Calu3 (cell line): ENCODE results near the gene TMEM39A. TPM values are rescaled to one million over a fixed set of nuclear protein-coding genes. Genes with fewer than 3 reads are reported as not detected.

Experiments used
- BruUV-seq: library from RNA; stranded (reverse); fragments of 400-500 nt; replicated peaks from 2 replicates; lab custom pipeline; 2021; lab: Mats Ljungman, UMichigan
- CTCF ChIA-PET: fragments of 300-600 bp; sonication (Branson Sonifier 250); formaldehyde crosslinking; loops from one replicate; lab custom pipeline; 2022; ENCODE audit warnings: antibody characterized with exemption; lab: Charles Lee
- DNase-seq: peaks from one replicate; pipeline ENCODE4 v3.0.0; 2022
- H3K27ac Mint-ChIP-seq: one replicate; pipeline ENCODE4 v1.8.0; 2022; ENCODE audit warnings: mixed read lengths; ENCODE audit not compliant: unreplicated experiment
- H3K27me3 Mint-ChIP-seq: one replicate; pipeline ENCODE4 v1.8.0; 2022; ENCODE audit warnings: mixed read lengths; ENCODE audit not compliant: unreplicated experiment
- H3K36me3 Mint-ChIP-seq: one replicate; pipeline ENCODE4 v1.8.0; 2022; ENCODE audit warnings: mild to moderate bottlenecking, moderate library complexity, mixed read lengths; ENCODE audit not compliant: insufficient read depth, unreplicated experiment
- H3K4me1 Mint-ChIP-seq: one replicate; pipeline ENCODE4 v1.8.0; 2022; ENCODE audit warnings: mild to moderate bottlenecking, low read depth, mixed read lengths; ENCODE audit not compliant: unreplicated experiment
- H3K4me3 Mint-ChIP-seq: one replicate; pipeline ENCODE4 v1.8.0; 2022; ENCODE audit warnings: mild to moderate bottlenecking, low read depth, moderate library complexity, mixed read lengths; ENCODE audit not compliant: unreplicated experiment
- H3K9me3 Mint-ChIP-seq: one replicate; pipeline ENCODE4 v1.8.0; 2022; ENCODE audit warnings: low read depth, mixed read lengths; ENCODE audit not compliant: unreplicated experiment
- intact Hi-C: fragments of 100-400 bp; cut with micrococcal nuclease; formaldehyde crosslinking; loops from one replicate; pipeline ENCODE4 v1.10.0; 2022; ENCODE audit not compliant: unreplicated experiment
- total RNA-seq: library from RNA; stranded (reverse); gene quantifications from 2 replicates; pipeline ENCODE4 v1.2.3, GENCODE V29; 2022
- TF ChIP-seq, protein P1 (sequence below): fragments of 200-600 bp; IDR thresholded peaks from one replicate; pipeline ENCODE4 v1.8.0; 2022; ENCODE audit warnings: antibody characterized with exemption; ENCODE audit not compliant: unreplicated experiment

Gene TMEM39A
- total RNA-seq, 1 experiment from 2014 or later: 54.3 TPM

DNA sequence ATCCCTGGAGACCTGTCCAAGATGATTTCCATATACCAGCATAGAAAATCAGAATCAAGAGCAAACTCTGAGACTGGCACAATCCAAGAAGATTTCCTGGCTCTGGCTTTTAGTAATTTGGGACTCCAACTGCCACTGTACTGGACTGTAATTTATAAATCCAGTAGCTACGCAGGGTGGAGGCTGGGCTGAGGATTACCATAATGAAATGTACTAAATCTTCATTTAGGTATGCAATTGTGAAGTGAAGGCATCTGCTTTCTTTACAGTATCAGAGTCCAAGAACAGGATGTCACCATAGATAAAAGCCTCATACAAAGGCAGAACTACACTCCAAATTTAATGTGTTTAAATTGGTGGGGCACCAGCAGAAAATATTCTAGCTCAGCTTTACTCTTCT lies 46.5 kb downstream of the TMEM39A start:
- CTCF ChIA-PET: no interaction called here
- no peaks in the 10 kb centered on the region for H3K27me3 Mint-ChIP-seq
- no peak overlapping the region for H3K4me3 Mint-ChIP-seq
- no peaks in the 10 kb centered on the region for H3K4me1 Mint-ChIP-seq
- no peak overlapping the region for H3K27ac Mint-ChIP-seq
- no peak for DNase-seq
- no TSS peak for BruUV-seq
- no peaks in the 10 kb centered on the region for H3K9me3 Mint-ChIP-seq
- TF ChIP-seq, protein P1, sequence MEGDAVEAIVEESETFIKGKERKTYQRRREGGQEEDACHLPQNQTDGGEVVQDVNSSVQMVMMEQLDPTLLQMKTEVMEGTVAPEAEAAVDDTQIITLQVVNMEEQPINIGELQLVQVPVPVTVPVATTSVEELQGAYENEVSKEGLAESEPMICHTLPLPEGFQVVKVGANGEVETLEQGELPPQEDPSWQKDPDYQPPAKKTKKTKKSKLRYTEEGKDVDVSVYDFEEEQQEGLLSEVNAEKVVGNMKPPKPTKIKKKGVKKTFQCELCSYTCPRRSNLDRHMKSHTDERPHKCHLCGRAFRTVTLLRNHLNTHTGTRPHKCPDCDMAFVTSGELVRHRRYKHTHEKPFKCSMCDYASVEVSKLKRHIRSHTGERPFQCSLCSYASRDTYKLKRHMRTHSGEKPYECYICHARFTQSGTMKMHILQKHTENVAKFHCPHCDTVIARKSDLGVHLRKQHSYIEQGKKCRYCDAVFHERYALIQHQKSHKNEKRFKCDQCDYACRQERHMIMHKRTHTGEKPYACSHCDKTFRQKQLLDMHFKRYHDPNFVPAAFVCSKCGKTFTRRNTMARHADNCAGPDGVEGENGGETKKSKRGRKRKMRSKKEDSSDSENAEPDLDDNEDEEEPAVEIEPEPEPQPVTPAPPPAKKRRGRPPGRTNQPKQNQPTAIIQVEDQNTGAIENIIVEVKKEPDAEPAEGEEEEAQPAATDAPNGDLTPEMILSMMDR: no peak
- no peaks in the 10 kb centered on the region for H3K36me3 Mint-ChIP-seq
- intact Hi-C loops: no loop called here

DNA sequence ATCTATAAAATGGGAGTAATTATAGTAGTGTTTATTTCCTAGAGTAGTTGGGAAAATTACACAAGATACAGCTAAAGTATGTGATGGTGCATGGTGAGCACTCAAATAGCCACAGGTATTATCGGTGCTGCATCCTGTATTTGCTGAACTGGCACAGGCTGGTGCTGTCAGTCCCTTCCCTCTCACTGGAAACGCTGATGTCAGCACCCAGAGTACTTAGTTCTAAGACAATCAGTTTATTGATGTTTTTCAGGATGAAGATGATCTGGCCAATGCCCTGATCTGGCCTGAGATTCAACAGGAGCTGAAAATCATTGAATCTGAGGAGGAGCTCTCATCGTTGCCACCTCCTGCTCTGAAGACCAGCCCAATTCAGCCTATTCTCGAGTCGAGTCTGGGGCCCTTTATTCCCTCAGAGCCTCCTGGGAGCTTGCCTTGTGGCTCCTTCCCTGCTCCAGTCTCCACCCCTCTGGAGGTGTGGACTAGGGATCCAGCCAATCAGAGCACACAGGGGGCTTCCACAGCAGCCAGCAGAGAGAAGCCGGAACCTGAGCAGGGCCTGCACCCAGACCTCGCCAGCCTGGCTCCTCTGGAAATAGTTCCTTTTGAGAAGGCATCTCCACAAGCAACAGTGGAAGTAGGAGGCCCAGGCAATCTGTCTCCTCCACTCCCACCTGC lies 49.7 kb downstream of the TMEM39A start:
- Mint-ChIP-seq H3K27me3 (no peaks in the 10 kb centered on the region), H3K36me3 (no peaks in the 10 kb centered on the region)
- CTCF ChIA-PET: no interaction called here

DNA sequence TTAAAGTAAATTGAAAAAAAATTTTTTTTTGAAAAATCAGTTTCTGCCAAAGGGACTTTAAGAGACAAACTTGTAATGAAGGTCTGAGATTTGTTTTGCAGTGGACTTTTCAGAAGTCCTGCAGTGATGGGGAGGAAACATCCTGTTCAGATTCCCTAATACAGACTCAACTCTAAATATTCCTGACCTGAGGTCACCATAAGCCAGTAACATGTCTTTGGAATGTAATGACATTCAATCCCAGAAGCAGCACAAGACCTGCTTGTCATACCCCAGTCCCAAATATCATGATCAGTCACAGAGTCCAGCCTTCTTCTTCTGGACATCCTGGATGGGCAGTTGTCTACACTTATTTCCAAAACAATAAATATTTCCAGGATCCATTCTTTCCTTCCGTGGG lies 53.6 kb downstream of the TMEM39A start:
- CTCF ChIA-PET: no interaction called here
- no peak for DNase-seq
- Mint-ChIP-seq H3K27ac (no peak overlapping the region), H3K36me3 (no peaks in the 10 kb centered on the region), H3K4me1 (no peaks in the 10 kb centered on the region), H3K9me3 (no peaks in the 10 kb centered on the region), H3K4me3 (no peak overlapping the region), H3K27me3 (no peaks in the 10 kb centered on the region)
- TF ChIP-seq, protein P1: no peak
- intact Hi-C loops: no loop called here
- no TSS peak for BruUV-seq

More for the DNA sequence above, 49.7 kb downstream of the TMEM39A start:
- intact Hi-C loops: no loop called here
- TF ChIP-seq, protein P1: no peak
- Mint-ChIP-seq H3K4me3 (no peak overlapping the region), H3K9me3 (no peaks in the 10 kb centered on the region), H3K4me1 (no peaks in the 10 kb centered on the region), H3K27ac (no peak overlapping the region)
- no peak for DNase-seq
- no TSS peak for BruUV-seq

DNA sequence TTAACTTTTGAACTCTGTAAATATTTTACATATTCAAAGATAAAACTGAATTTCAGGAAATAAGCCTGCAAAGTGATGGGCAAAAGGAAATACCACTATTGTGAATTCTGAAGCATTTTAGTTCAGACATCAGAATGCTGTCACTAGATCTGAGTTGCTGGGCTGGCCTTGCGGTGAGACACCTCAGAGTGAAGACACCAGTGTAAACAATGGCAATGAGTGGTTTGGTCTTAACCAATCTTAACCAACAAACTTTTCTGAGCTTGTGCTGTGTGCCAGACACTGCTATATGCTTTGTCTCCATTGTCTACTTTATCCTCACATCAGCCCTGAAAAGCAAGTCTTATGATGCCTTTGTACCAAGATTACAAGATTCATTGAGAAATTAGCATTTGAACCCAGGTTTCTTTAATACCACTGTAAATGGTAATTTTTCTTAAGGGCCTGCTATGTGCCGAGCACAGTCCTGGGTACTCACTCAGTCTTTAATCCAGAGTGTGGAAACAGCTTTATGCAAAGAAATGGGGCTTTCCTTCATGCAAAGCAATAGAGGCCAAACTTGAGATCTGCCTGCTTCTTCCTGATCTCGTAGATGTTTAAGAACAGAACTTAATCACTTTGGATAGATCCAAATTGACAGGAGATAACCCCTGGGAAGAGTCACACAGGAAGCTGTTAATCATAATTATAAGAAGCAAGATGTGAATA lies 55.0 kb downstream of the TMEM39A start:
- H3K9me3 Mint-ChIP-seq: no peaks in the 10 kb centered on the region
- CTCF ChIA-PET: no interaction called here
- intact Hi-C loops: no loop called here
- no peaks in the 10 kb centered on the region for H3K36me3 Mint-ChIP-seq
- H3K27me3 Mint-ChIP-seq: no peaks in the 10 kb centered on the region
- no peaks in the 10 kb centered on the region for H3K4me1 Mint-ChIP-seq
- H3K27ac Mint-ChIP-seq: no peak overlapping the region
- H3K4me3 Mint-ChIP-seq: no peak overlapping the region
- no TSS peak for BruUV-seq
- DNase-seq: no peak
- TF ChIP-seq, protein P1: no peak
